Right hindlimb (tissue), 1 donor: Measurements from ENCODE around the gene GSTP1.
"Not testable (repeated sequence)": the region's sequence is repeated elsewhere in the genome, so short reads cannot be mapped to it uniquely, and the experiment has no call there.

ENCODE experiments used
- DNase-seq: peaks from one replicate; pipeline ENCODE4 v3.0.0-alpha.2; 2018

GSTP1 gene

DNA sequence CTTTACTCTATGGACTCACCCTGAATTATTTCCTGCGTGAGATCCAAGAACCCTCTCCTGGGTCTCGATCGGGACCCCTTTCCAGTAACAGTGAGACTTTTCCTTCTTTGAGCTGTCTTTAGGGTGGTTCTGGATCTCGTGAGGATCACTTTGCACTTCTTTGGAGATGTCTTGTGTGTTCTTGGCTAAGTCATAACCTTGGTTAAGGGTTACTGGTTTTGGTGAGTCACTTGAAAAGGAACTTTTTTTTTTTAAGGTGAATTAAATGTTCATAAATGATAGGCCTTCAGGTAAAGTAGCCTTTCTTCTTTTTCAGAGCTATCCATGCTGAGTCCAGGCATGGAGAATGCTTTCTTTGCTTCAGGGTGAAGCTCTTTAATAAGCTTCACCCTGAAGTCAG lies 19.4 kb upstream of the GSTP1 start:
- DNase-seq = no peak

DNA sequence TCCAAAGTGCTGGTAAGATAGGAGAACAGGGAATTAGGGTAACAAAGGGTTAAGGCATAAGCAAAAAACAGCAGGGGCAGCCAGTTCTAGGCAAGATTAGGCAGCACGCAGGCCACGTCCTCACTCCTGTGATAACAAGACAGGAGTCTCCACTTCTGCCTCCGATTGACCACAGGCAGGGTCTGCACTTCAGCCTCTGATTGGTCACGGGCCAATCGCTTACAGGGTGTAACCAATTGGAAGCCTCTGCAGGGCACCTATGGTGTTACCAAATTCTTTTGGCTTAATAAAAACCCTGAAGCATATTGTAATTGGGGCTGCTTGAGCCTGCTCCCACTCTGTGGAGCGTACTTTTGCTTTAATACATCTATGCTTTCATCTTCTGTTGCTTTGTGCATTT lies 12.2 kb upstream of the GSTP1 start:
- no peak for DNase-seq

GRCh38 chr11:67572305-67572704 lies 11.3 kb upstream of the GSTP1 start:
- no peak for DNase-seq

DNA sequence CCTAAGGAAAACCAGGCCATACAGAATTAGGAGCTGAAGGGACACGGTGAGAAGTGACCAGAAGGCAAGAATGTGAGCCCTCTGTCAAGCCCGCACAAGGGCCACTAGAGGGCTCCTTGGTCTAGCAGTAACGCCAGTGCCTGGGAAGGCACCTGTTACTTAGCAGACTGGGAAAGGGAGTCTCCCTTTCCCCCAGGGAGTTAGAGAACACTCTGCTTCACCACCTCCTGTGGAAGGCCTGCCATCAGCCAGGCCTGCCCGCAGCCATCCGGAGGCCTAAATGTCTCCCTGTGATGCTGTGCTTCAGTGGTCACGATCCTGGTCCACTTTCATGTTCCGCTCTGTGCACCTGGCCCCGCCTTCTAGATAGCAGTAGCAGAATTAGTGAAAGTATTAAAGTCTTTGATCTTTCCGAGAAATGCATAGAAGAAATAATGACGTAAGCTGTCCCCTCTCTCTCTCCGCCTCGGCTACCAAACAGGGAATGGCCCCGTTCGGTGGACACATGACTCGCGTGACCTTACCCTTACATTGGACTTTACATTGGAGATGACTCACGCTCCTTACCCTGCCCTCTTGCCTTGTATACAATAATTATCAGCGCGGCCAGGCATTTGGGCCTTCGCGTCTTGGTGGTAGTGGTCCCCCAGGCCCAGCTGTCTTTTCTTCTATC lies 10.7 kb upstream of the GSTP1 start:
- no peak for DNase-seq

- DNase-seq = no peak
Measured at GRCh38 chr11:67574938-67575337, 8.7 kb upstream of the GSTP1 start.

DNA sequence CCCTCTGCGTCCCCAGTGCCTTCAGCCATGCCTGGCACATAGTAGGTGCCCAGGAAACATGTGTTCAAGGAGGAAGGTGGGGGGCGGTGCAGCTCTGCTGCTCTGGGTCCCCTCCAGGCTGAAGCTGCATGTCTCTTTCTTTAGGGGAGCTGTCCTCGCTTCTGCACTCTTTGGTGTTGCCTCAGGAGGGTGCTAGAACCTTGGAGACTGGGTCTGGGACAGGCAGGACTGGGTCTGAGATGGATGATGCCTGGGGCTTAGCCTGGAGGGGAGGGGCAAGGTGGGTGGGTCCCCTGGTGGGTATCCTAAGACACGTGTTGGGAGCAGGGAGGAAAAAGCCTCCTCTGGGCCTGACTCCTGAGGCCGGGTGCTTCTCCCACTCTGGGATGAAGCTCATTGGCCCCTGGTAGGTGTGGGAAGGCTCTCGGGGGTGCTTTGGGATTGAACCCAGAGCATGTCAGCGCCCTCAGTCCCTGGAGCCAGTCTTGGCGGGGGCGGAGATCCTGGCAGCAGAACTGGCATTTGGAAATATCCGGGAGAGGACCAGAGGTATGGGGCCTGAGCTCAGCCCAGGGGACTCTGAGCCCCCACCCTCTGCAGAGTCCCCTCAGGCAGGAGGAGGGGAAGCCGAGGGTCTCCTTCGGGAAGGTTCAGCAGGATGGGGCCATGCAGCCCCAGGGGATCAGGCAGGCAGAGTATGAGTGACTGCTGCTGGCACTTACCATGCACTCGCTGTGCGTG lies 6.7 kb upstream of the GSTP1 start:
- no peak for DNase-seq

DNA sequence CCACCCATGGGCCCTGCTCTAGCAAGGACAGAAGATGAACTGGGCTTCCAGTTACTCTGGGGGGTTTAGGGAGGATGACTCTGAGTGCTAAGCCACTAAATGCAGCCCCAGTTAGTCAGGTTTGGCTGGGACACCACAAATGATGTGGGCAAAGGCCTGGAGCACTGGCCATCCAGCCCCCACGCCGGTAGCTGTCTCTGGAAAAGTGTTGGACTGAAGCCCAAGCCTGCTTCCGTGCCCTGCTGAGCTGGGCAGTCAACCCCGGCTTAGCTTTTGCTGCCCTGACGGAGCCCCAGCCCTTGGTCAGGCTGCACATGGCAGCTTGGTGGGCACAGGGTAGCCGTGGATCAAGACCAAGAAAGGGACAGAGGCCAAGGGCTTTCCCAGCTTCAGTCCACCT lies 5.7 kb upstream of the GSTP1 start:
- DNase-seq = no peak

- no peak for DNase-seq
Measured at GRCh38 chr11:67581469-67581868, 2.1 kb upstream of the GSTP1 start.

- DNase-seq = no peak
Measured at GRCh38 chr11:67582011-67582410, 1.6 kb upstream of the GSTP1 start.

GRCh38 chr11:67584205-67584880 lies 731 bp downstream of the GSTP1 start:
- peak; percentile 83 for DNase-seq

GRCh38 chr11:67584881-67585873 lies 1.6 kb downstream of the GSTP1 start:
- no peak for DNase-seq

- no peak for DNase-seq
Measured at GRCh38 chr11:67585911-67586310, 2.3 kb downstream of the GSTP1 start.

GRCh38 chr11:67586568-67587250 lies 3.1 kb downstream of the GSTP1 start:
- no peak for DNase-seq

DNA sequence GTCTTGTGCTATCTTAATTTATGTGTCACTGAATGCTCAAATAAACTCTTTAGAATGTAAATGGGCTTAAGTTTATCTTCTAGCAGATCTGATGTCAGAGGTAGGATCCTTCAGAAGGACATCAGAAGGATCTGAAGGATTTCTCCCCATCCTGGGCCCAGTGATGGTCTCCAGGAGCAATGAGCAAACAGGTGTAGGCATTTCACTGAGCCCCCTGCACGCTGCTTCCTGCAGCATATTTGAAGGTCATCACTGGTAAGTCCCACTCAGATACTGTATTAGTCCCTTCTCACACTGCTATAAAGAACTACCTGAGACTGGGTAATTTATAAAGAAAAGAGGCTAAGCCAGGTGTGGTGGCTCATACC lies 4.5 kb downstream of the GSTP1 start:
- DNase-seq = no peak

GRCh38 chr11:67588899-67589415 lies 5.3 kb downstream of the GSTP1 start:
- not testable (repeated sequence) for DNase-seq

- no peak for DNase-seq
Measured at GRCh38 chr11:67592880-67593564, 9.4 kb downstream of the GSTP1 start.

GRCh38 chr11:67593565-67593905 lies 9.9 kb downstream of the GSTP1 start:
- no peak for DNase-seq

DNA sequence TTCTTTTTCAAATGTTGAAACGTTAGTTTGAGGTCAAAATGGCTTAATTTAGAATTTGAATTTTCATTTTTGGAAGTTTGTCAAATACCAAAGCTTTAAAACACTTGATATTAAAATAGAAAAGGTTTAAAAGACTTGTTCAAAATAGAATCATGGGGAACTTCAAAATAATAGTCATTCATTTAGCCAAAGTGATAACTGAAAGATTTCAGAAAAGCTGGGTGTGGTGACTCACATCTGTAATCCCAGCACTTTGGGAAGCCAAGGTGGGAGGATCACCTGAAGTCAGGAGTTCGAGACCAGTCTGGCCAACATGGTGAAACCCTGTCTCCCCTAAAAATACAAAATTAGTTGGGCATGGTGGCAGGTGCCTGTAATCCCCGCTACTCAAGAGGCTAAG lies 10.9 kb downstream of the GSTP1 start:
- DNase-seq = no peak

- DNase-seq = no peak
Measured at GRCh38 chr11:67596753-67597300, 13.2 kb downstream of the GSTP1 start.

DNA sequence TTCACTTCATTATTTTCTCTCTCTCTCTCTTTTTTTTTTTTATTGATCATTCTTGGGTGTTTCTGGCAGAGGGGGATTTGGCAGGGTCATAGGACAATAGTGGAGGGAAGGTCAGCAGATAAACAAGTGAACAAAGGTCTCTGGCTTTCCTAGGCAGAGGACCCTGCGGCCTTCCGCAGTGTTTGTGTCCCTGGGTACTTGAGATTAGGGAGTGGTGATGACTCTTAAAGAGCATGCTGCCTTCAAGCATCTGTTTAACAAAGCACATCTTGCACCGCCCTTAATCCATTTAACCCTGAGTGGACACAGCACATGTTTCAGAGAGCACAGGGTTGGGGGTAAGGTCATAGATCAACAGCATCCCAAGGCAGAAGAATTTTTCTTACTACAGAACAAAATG lies 13.8 kb downstream of the GSTP1 start:
- DNase-seq = not testable (repeated sequence)

GRCh38 chr11:67597963-67598362 lies 14.4 kb downstream of the GSTP1 start:
- not testable (repeated sequence) for DNase-seq
